H9 (cell line): ENCODE results near the gene CDC42SE1. TPM values are rescaled to one million over a fixed set of nuclear protein-coding genes. Genes with fewer than 3 reads are reported as not detected.

Experiments
- DNase-seq: peaks from one replicate; pipeline ENCODE4 v3.0.0-alpha.2; 2017
- H2AFZ ChIP-seq: one replicate; pipeline ENCODE4 v1.6.1; 2013; ENCODE audit warnings: mild to moderate bottlenecking, low read length, control low read depth, moderate library complexity
- H2AK5ac ChIP-seq: 2 replicates; pipeline ENCODE4 v1.6.1; 2013; ENCODE audit warnings: low read length, control low read depth, mixed read lengths; ENCODE audit not compliant: insufficient read length
- H2BK120ac ChIP-seq: one replicate; pipeline ENCODE4 v1.6.1; 2013; ENCODE audit warnings: low read depth, mild to moderate bottlenecking, low read length, control low read depth, inconsistent platforms; ENCODE audit not compliant: poor library complexity, severe bottlenecking
- H2BK12ac ChIP-seq: 2 replicates; pipeline ENCODE4 v1.6.1; 2013; ENCODE audit warnings: low read length, control low read depth, mixed read lengths, low read depth; ENCODE audit not compliant: insufficient read length
- H2BK15ac ChIP-seq: 2 replicates; pipeline ENCODE4 v1.6.1; 2013; ENCODE audit warnings: low read depth, low read length, control low read depth
- H2BK20ac ChIP-seq: one replicate; pipeline ENCODE4 v1.6.1; 2013; ENCODE audit warnings: low read depth, mild to moderate bottlenecking, low read length, control low read depth, inconsistent platforms; ENCODE audit not compliant: poor library complexity, severe bottlenecking
- H2BK5ac ChIP-seq: 2 replicates; pipeline ENCODE4 v1.6.1; 2013; ENCODE audit warnings: low read length, control low read depth, mixed read lengths; ENCODE audit not compliant: insufficient read length
- H3K14ac ChIP-seq: 2 replicates; pipeline ENCODE4 v1.6.1; 2013; ENCODE audit warnings: low read length, control low read depth; ENCODE audit not compliant: insufficient read depth
- H3K18ac ChIP-seq: 2 replicates; pipeline ENCODE4 v1.6.1; 2013; ENCODE audit warnings: low read depth, mild to moderate bottlenecking, mixed read lengths, low read length, control low read depth; ENCODE audit not compliant: insufficient read length
- H3K23ac ChIP-seq: 2 replicates; pipeline ENCODE4 v1.6.1; 2013; ENCODE audit warnings: low read length, control low read depth, mixed read lengths, low read depth; ENCODE audit not compliant: insufficient read length
- H3K23me2 ChIP-seq: 2 replicates; pipeline ENCODE4 v1.6.1; 2013; ENCODE audit warnings: low read depth, mild to moderate bottlenecking, mixed read lengths, low read length, control low read depth; ENCODE audit not compliant: insufficient read length, poor library complexity, severe bottlenecking
- H3K27ac ChIP-seq: 2 replicates; pipeline ENCODE4 v1.5.1; 2013; ENCODE audit warnings: low read length, control low read depth, mixed read lengths, low read depth; ENCODE audit not compliant: insufficient read length
- H3K27me3 ChIP-seq: 2 replicates; pipeline ENCODE4 v1.6.1; 2013; ENCODE audit warnings: low read length, control low read depth, inconsistent platforms; ENCODE audit not compliant: insufficient read depth
- H3K4ac ChIP-seq: 2 replicates; pipeline ENCODE4 v1.6.1; 2013; ENCODE audit warnings: low read depth, mild to moderate bottlenecking, control low read depth, inconsistent platforms, low read length, moderate library complexity
- H3K4me1 ChIP-seq: 2 replicates; pipeline ENCODE4 v1.6.1; 2013; ENCODE audit warnings: low read length, control low read depth, inconsistent platforms; ENCODE audit not compliant: insufficient read depth
- H3K4me2 ChIP-seq: 2 replicates; pipeline ENCODE4 v1.6.1; 2013; ENCODE audit warnings: low read length, control low read depth, mixed read lengths; ENCODE audit not compliant: insufficient read length, insufficient read depth
- H3K56ac ChIP-seq: 2 replicates; pipeline ENCODE4 v1.6.1; 2013; ENCODE audit warnings: low read depth, mild to moderate bottlenecking, mixed read lengths, low read length, control low read depth; ENCODE audit not compliant: insufficient read length
- H3K79me1 ChIP-seq: 2 replicates; pipeline ENCODE4 v1.6.1; 2013; ENCODE audit warnings: low read depth, mild to moderate bottlenecking, moderate library complexity, low read length, control low read depth, inconsistent platforms; ENCODE audit not compliant: insufficient read depth, poor library complexity, severe bottlenecking
- H3K79me2 ChIP-seq: 2 replicates; pipeline ENCODE4 v1.6.1; 2013; ENCODE audit warnings: low read length, control low read depth, inconsistent platforms; ENCODE audit not compliant: insufficient read depth
- H3K9ac ChIP-seq: 2 replicates; pipeline ENCODE4 v1.6.1; 2013; ENCODE audit warnings: low read length, control low read depth, mixed read lengths; ENCODE audit not compliant: insufficient read length; ENCODE audit errors: extremely low read depth
- H3K9me3 ChIP-seq: one replicate; pipeline ENCODE4 v1.6.1; 2013; ENCODE audit warnings: low read depth, low read length, inconsistent platforms; ENCODE audit not compliant: control insufficient read depth
- H3T11ph ChIP-seq: one replicate; pipeline ENCODE4 v1.6.1; 2013; ENCODE audit warnings: mild to moderate bottlenecking, low read length, control low read depth, inconsistent platforms
- H4K20me1 ChIP-seq: one replicate; pipeline ENCODE4 v1.6.1; 2013; ENCODE audit not compliant: control insufficient read depth, insufficient read length, insufficient read depth
- H4K5ac ChIP-seq: 2 replicates; pipeline ENCODE4 v1.6.1; 2013; ENCODE audit warnings: low read depth, mild to moderate bottlenecking, mixed read lengths, low read length, control low read depth; ENCODE audit not compliant: insufficient read length
- H4K8ac ChIP-seq: replicated peaks from 2 replicates; pipeline ENCODE4 v1.6.1; 2013; ENCODE audit warnings: low read length, control low read depth, mixed read lengths, low read depth; ENCODE audit not compliant: insufficient read length
- H4K91ac ChIP-seq: 2 replicates; pipeline ENCODE4 v1.6.1; 2013; ENCODE audit warnings: low read depth, mild to moderate bottlenecking, moderate library complexity, mixed read lengths, low read length, control low read depth; ENCODE audit not compliant: insufficient read length
- H3K27ac Mint-ChIP-seq, 3 experiments: 2 replicates in 2 of 3; 3 replicates in 1 of 3; pipeline ENCODE4 v1.8.0; 2020 to 2021; ENCODE audit warnings: mixed read lengths in 3 of 3, mild to moderate bottlenecking in 1 of 3, moderate library complexity in 1 of 3
- H3K27me3 Mint-ChIP-seq: 2 replicates; pipeline ENCODE4 v1.8.0; 2021; ENCODE audit warnings: low read depth, mild to moderate bottlenecking, moderate library complexity, mixed read lengths
- H3K36me3 Mint-ChIP-seq, 3 experiments: 2 replicates in 2 of 3; 3 replicates in 1 of 3; pipeline ENCODE4 v1.8.0; 2020 to 2021; ENCODE audit warnings: low read depth in 3 of 3, mixed read lengths in 3 of 3; ENCODE audit not compliant: insufficient read depth in 1 of 3
- H3K4me1 Mint-ChIP-seq, 2 experiments: 2 replicates each; pipeline ENCODE4 v1.8.0; 2020; ENCODE audit warnings: mixed read lengths in 2 of 2
- H3K4me3 Mint-ChIP-seq, 2 experiments: 2 replicates in 1 of 2; 3 replicates in 1 of 2; pipeline ENCODE4 v1.8.0; 2020 to 2021; ENCODE audit warnings: mild to moderate bottlenecking in 2 of 2, mixed read lengths in 2 of 2, moderate library complexity in 1 of 2
- H3K9me3 Mint-ChIP-seq, 2 experiments: 2 replicates in 1 of 2; 3 replicates in 1 of 2; pipeline ENCODE4 v1.8.0; 2020; ENCODE audit warnings: mild to moderate bottlenecking in 2 of 2, mixed read lengths in 2 of 2, moderate library complexity in 1 of 2
- WGBS: extraction: QIAGEN DNeasy Blood & Tissue Kit; methylation state at CpG from one replicate; pipeline ENCODE4 v1.1.7; 2013; ENCODE audit warnings: missing lambda C conversion rate, low lambda C conversion rate, mixed read lengths; ENCODE audit not compliant: insufficient read length; ENCODE audit errors: extremely low coverage; 5-methylcytosine and 5-hydroxymethylcytosine counted together
- total RNA-seq: library from RNA; stranded (reverse); gene quantifications from 2 replicates; pipeline ENCODE4 v1.2.1, GENCODE V29; 2021
- TF ChIP-seq, protein P1 (sequence below): fragments of 200-600 bp; sonication (generic); conservative IDR thresholded peaks from 3 replicates; pipeline ENCODE4 v1.8.0; 2021; ENCODE audit warnings: antibody characterized with exemption, mild to moderate bottlenecking

The CDC42SE1 gene
- total RNA-seq, 1 experiment from 2014 or later, result 87.3 TPM

DNA sequence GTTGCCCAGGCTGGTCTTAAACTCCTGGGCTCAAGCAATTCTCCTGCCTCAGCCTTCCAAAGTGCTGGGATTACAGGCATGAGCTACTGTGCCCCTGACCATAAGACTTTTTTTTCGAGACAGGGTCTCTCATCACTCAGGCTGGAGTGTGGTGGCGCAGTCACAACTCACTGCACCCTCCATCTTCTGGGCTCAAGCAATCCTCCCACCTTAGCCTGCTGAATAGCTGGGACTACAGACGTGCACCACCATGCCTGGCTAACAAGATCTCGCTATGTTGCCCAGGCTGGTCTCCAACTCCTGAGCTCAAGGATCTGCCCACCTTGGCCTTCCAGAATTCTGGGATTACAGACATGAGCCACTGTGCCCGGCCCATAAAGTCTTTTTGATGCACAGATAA lies 10.0 kb downstream of the CDC42SE1 start:
- Histone ChIP-seq H3K4me2 (no peak overlapping the region), H2BK15ac (no peak overlapping the region), H3K56ac (no peak overlapping the region), H4K20me1 (no peaks in the 10 kb centered on the region), H2BK20ac (no peak overlapping the region), H3K18ac (no peak overlapping the region), H3K79me1 (no peaks in the 10 kb centered on the region), H3K23me2 (peaks cover 4% of the 10 kb centered on the region), H3K27ac (no peak overlapping the region), H2BK5ac (no peak overlapping the region), H2AFZ (no peak overlapping the region), H4K8ac (no peak overlapping the region), H3K9me3 (no peaks in the 10 kb centered on the region), H4K5ac (no peak overlapping the region), H4K91ac (no peak overlapping the region), H2BK120ac (no peak overlapping the region), H3K27me3 (no peaks in the 10 kb centered on the region), H2AK5ac (no peak overlapping the region), H2BK12ac (no peak overlapping the region), H3K23ac (no peak overlapping the region), H3K4ac (no peak overlapping the region), H3K4me1 (no peaks in the 10 kb centered on the region; the same call in 1 of the 2 replicates), H3T11ph (no peak overlapping the region), H3K9ac (no peak overlapping the region), H3K14ac (no peak overlapping the region), H3K79me2 (no peaks in the 10 kb centered on the region)
- TF ChIP-seq, protein P1, sequence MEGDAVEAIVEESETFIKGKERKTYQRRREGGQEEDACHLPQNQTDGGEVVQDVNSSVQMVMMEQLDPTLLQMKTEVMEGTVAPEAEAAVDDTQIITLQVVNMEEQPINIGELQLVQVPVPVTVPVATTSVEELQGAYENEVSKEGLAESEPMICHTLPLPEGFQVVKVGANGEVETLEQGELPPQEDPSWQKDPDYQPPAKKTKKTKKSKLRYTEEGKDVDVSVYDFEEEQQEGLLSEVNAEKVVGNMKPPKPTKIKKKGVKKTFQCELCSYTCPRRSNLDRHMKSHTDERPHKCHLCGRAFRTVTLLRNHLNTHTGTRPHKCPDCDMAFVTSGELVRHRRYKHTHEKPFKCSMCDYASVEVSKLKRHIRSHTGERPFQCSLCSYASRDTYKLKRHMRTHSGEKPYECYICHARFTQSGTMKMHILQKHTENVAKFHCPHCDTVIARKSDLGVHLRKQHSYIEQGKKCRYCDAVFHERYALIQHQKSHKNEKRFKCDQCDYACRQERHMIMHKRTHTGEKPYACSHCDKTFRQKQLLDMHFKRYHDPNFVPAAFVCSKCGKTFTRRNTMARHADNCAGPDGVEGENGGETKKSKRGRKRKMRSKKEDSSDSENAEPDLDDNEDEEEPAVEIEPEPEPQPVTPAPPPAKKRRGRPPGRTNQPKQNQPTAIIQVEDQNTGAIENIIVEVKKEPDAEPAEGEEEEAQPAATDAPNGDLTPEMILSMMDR, result no peak
- Mint-ChIP-seq H3K27me3 (no peaks in the 10 kb centered on the region), H3K4me3 (peak overlapping the region; percentile 56 to 95; a peak in 1 of 5 replicates), H3K9me3 (no peaks in the 10 kb centered on the region), H3K4me1 (peaks cover 17 to 19% of the 10 kb centered on the region in 2 experiments), H3K27ac (peak overlapping the region in 1 of 3 experiments; percentile 87; a peak in 1 of 7 replicates), H3K36me3 (peaks cover 4 to 34% (median 27%) of the 10 kb centered on the region in 3 experiments; a peak in 5 of 7 replicates)
- no peak for DNase-seq
- no CpG with 5 or more reads among the region's 5 CpGs for WGBS
